ENCODE measurements around the gene USP13.
"Not testable (repeated sequence)": the region's sequence is repeated elsewhere in the genome, so short reads cannot be mapped to it uniquely, and the experiment has no call there.

USP13 gene, protein sequence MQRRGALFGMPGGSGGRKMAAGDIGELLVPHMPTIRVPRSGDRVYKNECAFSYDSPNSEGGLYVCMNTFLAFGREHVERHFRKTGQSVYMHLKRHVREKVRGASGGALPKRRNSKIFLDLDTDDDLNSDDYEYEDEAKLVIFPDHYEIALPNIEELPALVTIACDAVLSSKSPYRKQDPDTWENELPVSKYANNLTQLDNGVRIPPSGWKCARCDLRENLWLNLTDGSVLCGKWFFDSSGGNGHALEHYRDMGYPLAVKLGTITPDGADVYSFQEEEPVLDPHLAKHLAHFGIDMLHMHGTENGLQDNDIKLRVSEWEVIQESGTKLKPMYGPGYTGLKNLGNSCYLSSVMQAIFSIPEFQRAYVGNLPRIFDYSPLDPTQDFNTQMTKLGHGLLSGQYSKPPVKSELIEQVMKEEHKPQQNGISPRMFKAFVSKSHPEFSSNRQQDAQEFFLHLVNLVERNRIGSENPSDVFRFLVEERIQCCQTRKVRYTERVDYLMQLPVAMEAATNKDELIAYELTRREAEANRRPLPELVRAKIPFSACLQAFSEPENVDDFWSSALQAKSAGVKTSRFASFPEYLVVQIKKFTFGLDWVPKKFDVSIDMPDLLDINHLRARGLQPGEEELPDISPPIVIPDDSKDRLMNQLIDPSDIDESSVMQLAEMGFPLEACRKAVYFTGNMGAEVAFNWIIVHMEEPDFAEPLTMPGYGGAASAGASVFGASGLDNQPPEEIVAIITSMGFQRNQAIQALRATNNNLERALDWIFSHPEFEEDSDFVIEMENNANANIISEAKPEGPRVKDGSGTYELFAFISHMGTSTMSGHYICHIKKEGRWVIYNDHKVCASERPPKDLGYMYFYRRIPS

GRCh38 chr3:179652447-179653095 lies at the start of gene USP13:
USP13 (plus strand) TSS chr3:179653040; CDS start chr3:179653226, 186 bp downstream.
- peak; percentile 63 to 69 for DNase-seq

DNA sequence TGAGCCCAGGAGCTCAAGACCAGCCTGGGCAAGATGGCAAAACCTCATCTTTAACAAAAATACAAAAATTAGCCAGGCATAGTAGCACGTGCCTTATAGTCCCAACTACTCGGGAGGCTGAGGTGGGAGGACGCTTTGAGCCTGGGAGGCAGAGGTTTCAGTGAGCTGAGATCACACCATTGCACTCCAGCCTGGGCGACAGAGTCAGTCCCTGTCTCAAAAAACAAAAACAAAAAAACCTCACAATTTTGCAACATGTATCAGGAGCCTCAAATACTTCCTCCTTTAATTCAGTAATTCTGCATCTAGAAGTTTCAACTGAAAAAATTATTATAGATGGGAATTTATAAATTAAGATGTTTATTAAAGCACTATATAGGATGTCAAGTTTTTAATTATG lies 49.5 kb upstream of the USP13 start:
- DNase-seq: no peak

DNA sequence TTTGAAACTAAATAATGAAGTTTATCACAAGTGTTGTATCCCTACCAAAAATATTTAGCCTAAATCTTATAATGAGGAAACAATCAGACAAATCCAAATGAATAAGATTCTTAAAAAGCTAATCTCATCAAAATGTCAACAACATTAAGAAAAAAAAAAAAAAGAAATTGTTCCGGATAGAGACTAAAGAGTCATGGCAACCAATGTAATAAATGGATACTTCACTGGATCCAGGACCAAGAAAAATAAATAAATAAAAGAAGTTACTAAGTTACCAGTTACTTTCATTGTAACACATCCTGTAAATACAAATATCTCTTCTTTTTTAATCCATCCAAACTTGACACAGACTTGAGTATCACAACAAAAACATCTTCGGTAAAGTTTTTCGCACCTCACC lies 49.0 kb upstream of the USP13 start:
- DNase-seq: no peak

DNA sequence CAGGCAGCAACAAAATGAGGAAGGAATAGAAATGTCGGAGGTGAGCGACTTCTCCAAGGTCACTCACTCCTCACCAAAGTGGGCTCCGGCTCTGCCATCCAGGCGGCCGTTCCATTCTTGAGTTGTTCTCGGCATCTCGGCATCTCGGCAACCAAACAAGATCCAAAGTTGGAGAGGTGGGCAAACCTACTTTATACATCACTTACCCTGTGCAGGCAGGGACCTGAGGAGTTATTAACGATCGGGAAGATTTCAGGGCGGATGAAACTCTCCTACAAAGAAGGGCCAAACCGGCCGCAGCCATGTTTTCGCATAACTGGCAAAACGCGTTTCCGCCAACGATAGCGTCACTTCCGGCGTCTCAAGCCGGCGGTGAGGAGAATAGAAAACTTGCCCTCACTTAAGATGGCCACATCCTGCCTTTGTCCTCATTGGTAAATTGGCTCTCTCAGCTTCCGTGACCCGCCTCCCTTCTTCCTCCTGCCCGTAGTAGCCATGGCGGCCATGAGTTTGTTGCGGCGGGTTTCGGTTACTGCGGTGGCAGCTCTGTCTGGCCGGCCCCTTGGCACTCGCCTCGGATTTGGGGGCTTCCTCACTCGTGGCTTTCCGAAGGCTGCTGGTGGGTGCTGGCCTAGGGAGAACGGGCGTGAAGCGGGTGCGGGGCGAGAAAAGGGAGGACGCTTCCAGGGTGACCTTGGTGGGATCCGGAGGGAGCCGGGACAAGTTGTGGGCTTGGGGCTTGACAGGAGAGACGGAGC lies 48.3 kb upstream of the USP13 start, which contains the start of the genes MRPL47 and NDUFB5:
MRPL47 (minus strand) TSS at position 318 of the 758 bp plus-strand sequence; CDS start at position 304, 14 bp downstream.
NDUFB5 (plus strand) TSS at position 474 of the 758 bp plus-strand sequence; CDS start at position 496, 22 bp downstream.
- peak; percentile 96 to 97 for DNase-seq

DNA sequence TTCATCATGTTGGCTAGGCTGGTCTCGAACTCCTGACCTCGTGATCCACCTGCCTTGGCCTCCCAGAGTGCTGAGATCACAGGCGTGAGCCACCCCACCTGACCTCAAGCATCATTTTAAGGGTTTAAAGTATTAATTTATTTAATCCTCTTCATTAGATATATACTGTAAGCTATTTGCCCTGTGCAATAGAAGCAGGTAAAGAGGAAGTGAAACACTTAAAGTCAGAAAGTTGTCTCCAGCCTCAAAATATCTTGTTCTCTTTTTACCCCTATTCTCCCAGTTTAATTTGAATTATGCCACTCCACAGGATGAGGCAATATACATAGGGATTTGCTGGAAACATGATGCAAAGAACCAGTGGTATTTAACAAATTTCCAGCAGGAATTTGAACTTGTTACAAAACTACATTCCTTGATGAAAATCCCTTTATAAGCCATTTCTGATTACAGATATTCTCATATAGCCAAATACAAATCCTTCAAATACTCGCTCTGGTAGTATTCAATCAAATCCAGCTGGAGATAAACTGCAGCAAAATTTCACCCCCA lies 46.2 kb upstream of the USP13 start:
- no peak for DNase-seq

DNA sequence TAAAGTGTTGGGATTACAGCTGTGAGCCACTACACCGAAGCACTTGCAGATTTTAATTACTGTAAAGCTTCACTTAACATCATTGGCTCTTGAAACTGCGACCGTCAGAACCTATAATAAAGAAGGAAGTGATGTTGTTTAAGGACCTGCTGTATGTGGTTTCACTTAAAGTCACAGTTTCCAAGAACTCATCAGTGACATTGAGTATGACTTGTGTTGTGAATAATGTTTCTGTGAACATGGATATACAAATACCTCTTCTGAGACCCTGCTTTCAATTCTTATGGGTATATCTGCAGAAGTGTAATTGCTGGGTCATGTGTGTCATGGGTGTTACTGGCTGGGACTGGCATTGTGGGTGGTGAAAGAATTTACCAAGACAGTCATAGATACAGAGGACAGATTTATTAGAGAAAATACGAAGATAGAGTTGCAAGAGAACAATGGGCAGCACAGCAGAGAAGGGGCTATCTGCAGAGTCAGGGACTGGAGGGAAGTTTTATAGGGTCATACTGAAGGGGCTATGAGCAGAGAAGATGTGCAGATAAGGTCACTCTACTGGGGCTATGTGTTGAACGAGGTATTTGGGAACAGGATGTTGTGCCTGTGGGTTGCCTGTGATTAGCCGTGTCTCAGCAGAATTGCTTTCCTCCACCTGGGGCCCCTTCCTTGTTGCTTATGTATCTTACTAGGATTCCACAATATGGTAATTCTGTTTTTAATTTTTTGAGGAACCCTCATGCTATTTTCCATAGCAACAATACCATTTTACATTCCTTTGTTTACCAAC lies 43.7 kb upstream of the USP13 start:
- DNase-seq: no peak

- no peak for DNase-seq
Observed at GRCh38 chr3:179610066-179610465, 42.8 kb upstream of the USP13 start.

DNA sequence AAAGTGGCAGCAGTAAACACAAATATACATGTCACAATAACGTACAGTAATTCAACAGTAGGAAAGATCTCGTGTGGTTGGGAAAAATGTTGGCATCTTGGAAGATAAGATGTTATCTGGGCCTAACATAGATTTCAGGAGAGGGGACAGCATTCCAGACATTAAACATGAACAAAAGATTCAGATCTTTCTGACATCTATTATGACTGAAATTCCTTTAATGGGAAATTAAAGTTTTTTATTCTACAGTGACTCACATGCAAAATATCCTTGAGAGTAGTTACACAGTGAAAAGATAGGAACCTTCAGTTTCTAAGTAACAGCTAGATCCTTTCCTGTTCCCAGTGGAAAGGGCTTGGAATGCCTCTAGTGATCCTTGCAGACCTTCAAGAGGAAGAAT lies 39.0 kb upstream of the USP13 start:
- DNase-seq: no peak

DNA sequence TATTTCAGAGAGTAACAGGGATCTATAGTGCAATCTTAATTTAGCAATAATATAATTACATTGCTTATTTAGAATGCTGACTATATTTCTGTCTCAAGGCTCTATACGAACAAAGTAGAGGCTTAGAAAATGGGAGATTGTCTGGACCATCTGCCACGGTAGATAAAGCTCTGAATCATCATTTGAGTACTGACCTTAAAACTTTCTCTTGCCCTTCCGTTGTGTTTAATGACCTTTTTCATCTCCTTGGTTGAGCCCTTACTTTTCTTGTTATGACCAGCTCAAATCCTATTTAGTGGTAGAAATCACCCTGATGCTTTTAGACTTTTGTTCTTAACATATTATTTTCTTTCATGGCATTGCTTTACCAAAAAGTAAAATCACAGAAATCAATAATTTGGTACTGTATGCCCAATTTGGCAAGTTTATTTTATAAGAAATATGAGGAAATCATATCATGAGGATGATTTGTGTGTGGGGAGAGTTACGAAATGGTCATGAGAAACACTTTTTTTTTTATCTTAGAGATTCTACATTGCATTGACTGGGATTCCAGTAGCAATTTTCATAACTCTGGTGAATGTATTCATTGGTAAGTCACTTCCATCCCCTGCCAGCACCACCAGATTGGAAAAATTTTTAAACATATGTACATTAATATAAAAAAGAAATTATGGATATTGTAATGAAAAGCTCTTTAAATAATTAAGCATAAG lies 37.2 kb upstream of the USP13 start:
- DNase-seq: no peak

DNA sequence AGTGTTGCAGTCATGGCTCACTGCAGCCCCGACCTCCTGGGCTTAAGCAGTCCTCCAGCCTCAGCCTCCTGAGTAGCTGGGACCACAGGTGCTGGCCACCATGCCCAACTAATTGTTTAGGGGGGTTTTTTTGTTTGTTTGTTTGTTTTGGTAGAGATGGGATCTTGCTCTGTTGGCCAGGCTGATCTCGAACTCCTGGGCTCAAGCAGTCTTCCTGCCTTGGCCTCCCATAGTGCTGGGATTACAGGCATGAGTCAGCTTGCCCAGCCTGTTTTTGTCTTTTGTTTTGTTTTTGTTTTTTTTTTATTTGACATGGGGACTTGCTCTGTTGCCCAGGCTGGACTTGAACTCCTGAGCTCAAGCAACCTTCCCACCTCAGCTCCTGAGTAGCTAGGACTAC lies 30.8 kb upstream of the USP13 start:
- DNase-seq: no peak

GRCh38 chr3:179624451-179624850 lies 28.4 kb upstream of the USP13 start:
- DNase-seq: no peak

GRCh38 chr3:179630753-179631451 lies 21.9 kb upstream of the USP13 start:
- DNase-seq: no peak

GRCh38 chr3:179640469-179640868 lies 12.4 kb upstream of the USP13 start:
- no peak for DNase-seq

DNA sequence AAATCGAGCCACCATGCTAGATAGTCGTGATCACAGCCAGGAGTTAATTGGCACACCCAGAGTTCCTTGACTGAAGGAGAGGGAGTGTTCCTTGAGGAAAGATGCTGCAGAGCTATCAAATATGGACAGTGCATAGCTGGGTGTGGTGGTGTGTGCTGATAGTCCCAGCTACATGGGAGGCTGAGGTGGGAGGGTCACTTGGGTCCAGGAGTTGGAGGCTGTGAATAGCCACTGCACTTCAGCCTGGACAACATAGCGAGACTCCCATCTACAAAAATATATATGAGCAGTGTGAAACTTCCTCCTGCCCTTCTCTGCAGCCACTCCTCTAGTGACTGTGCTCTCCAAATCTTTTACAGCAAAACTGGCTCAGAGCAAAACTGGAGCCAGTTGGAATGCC lies 10.0 kb upstream of the USP13 start:
- no peak for DNase-seq

DNA sequence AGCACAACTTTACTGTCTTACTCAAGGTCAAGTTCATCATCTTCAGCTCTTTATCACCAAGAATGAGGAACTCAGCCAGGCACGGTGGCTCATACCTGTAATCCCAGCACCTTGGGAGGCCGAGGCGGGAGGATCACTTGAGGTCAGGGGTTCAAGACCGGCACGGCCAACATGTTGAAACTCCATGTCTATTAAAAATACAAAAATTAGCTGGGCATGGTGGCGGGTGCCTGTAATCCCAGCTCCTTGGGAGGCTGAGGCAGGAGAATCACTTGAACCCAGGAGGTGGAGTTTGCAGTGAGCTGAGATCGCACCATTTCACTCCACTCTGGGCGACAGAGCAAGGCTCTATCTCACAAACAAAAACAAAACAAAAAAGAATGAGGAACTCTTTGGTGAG lies 9.0 kb upstream of the USP13 start:
- DNase-seq: not testable (repeated sequence)

DNA sequence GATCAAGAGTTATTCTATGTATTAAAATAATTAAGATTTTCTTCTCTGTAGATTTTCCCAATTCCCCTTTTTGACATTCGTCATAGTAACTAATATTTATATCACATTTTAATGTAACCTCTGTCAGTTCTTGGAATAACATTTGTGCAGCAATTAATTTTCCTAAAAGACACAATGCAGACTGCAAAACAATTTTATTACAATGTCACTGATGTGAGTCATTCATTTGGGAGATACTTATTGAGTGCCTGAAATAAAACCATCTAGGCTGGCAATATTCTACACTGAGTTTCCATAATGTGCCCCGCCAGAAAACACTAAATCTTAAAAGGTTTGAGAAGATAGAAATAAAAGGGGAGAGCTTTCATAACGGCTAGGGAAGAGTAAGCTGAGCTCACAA lies 6.7 kb upstream of the USP13 start:
- DNase-seq: no peak

DNA sequence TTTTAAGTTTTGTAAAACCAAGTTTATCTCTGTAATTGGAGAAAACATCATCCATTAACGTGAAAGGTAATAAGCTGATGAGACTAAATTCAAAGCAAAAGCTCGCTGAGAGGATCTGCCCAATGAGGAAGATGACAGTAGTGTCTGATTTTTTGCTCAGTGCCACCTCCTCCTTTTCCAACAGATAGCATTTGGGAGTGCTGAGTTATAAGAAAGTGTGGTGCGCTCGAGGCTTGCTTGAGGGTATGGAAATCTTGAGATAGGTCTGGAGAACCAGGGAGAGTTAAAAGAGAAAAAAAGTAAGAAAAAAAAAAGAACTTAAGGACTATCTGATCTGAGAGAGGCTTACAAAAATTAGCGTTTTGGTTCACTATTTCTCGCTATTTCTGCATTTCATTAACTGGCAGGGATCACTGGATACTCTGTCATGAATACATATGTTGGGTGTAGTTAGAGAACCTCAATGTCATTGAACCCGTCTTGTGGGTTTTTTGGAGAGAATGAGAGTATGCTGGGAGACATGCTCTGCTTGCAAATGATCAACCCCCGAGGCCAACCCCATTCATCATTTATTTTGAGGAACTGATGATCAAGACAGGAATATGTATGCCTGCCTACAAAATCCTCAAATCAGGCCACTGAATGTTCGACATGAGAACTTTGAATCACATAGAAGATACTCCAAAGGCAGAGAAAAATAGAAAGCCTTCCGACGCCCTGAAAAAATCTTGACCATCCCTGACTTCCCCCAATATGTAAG lies 973 bp upstream of the USP13 start:
- no peak for DNase-seq

- peak; percentile 53 to 60 for DNase-seq
Observed at GRCh38 chr3:179653096-179653797, 407 bp downstream of the USP13 start.
